HepG2 (cell line): ENCODE results near the gene CYP4F12. TPM values are rescaled to one million over a fixed set of nuclear protein-coding genes. Genes with fewer than 3 reads are reported as not detected.

Experiments used
- ATF1 ChIP-seq: IDR thresholded peaks from 2 replicates; pipeline ENCODE4 v1.6.1; 2016; ENCODE audit warnings: mild to moderate bottlenecking, control low read depth
- ATF7 ChIP-seq, 2 experiments: fragments of 450-650 bp in 1 of 2; sonication (generic) in 1 of 2; formaldehyde crosslinking in 1 of 2; IDR thresholded peaks; 2 replicates each; pipeline versions ENCODE4 v1.4.0 to v1.6.1; 2016 to 2020; ENCODE audit warnings: antibody characterized with exemption in 1 of 2, mild to moderate bottlenecking in 1 of 2, missing genetic modification reagents in 1 of 2
- ELF1 ChIP-seq: sonication (generic); formaldehyde crosslinking; IDR thresholded peaks from 2 replicates; pipeline ENCODE4 v1.4.0; 2020; ENCODE audit warnings: missing genetic modification reagents
- KLF13 ChIP-seq: sonication (generic); formaldehyde crosslinking; IDR thresholded peaks from 2 replicates; pipeline ENCODE4 v1.4.0; 2020; ENCODE audit warnings: mild to moderate bottlenecking, missing genetic modification reagents
- MAF1 ChIP-seq: sonication (generic); formaldehyde crosslinking; IDR thresholded peaks from 2 replicates; pipeline ENCODE4 v1.5.0; 2020; ENCODE audit warnings: missing genetic modification reagents, borderline replicate concordance
- MTF1 ChIP-seq: sonication (generic); formaldehyde crosslinking; IDR thresholded peaks from 2 replicates; pipeline ENCODE4 v1.5.0; 2020; ENCODE audit warnings: missing genetic modification reagents
- MXI1 ChIP-seq: IDR thresholded peaks from 3 replicates; pipeline ENCODE4 v1.6.1; 2012; ENCODE audit warnings: low read depth, low read length, inconsistent platforms, borderline replicate concordance
- NFKB2 ChIP-seq: sonication (generic); formaldehyde crosslinking; IDR thresholded peaks from 2 replicates; pipeline ENCODE4 v1.4.0; 2020; ENCODE audit warnings: missing genetic modification reagents, borderline replicate concordance
- NFYB ChIP-seq: sonication (generic); formaldehyde crosslinking; IDR thresholded peaks from 2 replicates; pipeline ENCODE4 v1.4.0; 2020; ENCODE audit warnings: missing genetic modification reagents
- NFYC ChIP-seq: IDR thresholded peaks from 2 replicates; pipeline ENCODE4 v1.6.1; 2016; ENCODE audit warnings: missing genetic modification reagents, missing compliant biosample characterization
- PITX1 ChIP-seq: sonication (generic); formaldehyde crosslinking; IDR thresholded peaks from 2 replicates; pipeline ENCODE4 v1.5.1; 2020; ENCODE audit warnings: mild to moderate bottlenecking, missing genetic modification reagents
- POLR2AphosphoS5 ChIP-seq: IDR thresholded peaks from 2 replicates; pipeline ENCODE4 v1.6.1; 2012; ENCODE audit warnings: low read depth, low read length
- RFX1 ChIP-seq: fragments of 450-650 bp; IDR thresholded peaks from 2 replicates; pipeline ENCODE4 v1.6.1; 2017
- SNAPC2 ChIP-seq: sonication (generic); formaldehyde crosslinking; IDR thresholded peaks from 2 replicates; pipeline ENCODE4 v1.8.1; 2022; ENCODE audit warnings: mild to moderate bottlenecking, missing genetic modification reagents
- TOPORS ChIP-seq: sonication (generic); formaldehyde crosslinking; IDR thresholded peaks from 2 replicates; pipeline ENCODE4 v1.8.0; 2023; ENCODE audit warnings: mild to moderate bottlenecking, missing genetic modification reagents
- ZBTB44 ChIP-seq: sonication (generic); formaldehyde crosslinking; IDR thresholded peaks from 2 replicates; pipeline ENCODE4 v1.4.0; 2020; ENCODE audit warnings: missing genetic modification reagents
- ZFX ChIP-seq: sonication (generic); formaldehyde crosslinking; IDR thresholded peaks from 2 replicates; pipeline ENCODE4 v1.4.0; 2020; ENCODE audit warnings: mild to moderate bottlenecking, low read depth, missing genetic modification reagents, moderate library complexity
- ZNF24 ChIP-seq: fragments of 450-650 bp; IDR thresholded peaks from 2 replicates; pipeline ENCODE4 v1.6.1; 2017; ENCODE audit warnings: antibody characterized with exemption, mild to moderate bottlenecking
- ZNF503 ChIP-seq: sonication (generic); formaldehyde crosslinking; IDR thresholded peaks from 2 replicates; pipeline ENCODE4 v1.4.0; 2020; ENCODE audit warnings: missing genetic modification reagents
- ZNF558 ChIP-seq: sonication (generic); formaldehyde crosslinking; IDR thresholded peaks from 2 replicates; pipeline ENCODE4 v1.9.0; 2022; ENCODE audit warnings: mild to moderate bottlenecking, missing genetic modification reagents, borderline replicate concordance
- ZNF629 ChIP-seq: sonication (generic); formaldehyde crosslinking; conservative IDR thresholded peaks from 2 replicates; pipeline ENCODE4 v1.5.0; 2020; ENCODE audit warnings: missing genetic modification reagents
- ZNF687 ChIP-seq: sonication (generic); formaldehyde crosslinking; IDR thresholded peaks from 2 replicates; pipeline ENCODE4 v1.5.1; 2020; ENCODE audit warnings: mild to moderate bottlenecking, missing genetic modification reagents, moderate library complexity
- polyA plus RNA-seq, 8 experiments: library from polyadenylated mRNA; depleted of rRNA in 3 of 8; stranded (reverse) in 7 of 8; unstranded in 1 of 8; fragments of >200 nt; fragmentation: Illumina TruSeq in 4 of 8; extraction: Trizol in 4 of 8; gene quantifications; 2 replicates each; pipeline versions ENCODE4 v1.2.1 to v1.2.3, GENCODE V29; 2011 to 2016; ENCODE audit warnings: low read depth in 4 of 8, missing spikeins in 1 of 8, mixed read lengths in 1 of 8; ENCODE audit not compliant: insufficient read depth in 1 of 8
- total RNA-seq, 5 experiments: library from RNA; depleted of rRNA; stranded (reverse); fragments of >200 nt; fragmentation: Illumina TruSeq; extraction: Trizol; gene quantifications; 2 replicates each; pipeline ENCODE4 v1.2.3, GENCODE V29; 2016; ENCODE audit warnings: low read depth in 1 of 5

The CYP4F12 gene
- total and polyA plus RNA-seq, 2 of the 13 experiments (the other 11 are each of a cell fraction or from before 2014, with no cell fraction given): 29.9 to 30.8 TPM

GRCh38 chr19:15672580-15673175, at the start of gene CYP4F12 (continued):
- peak; percentile 63; the same call in 1 of the 2 replicates for TF ChIP-seq ZNF687 (CRISPR knock-in tag)
- TF ChIP-seq ATF7 (IDR thresholded peaks at IDR 0.05): no peak
- TF ChIP-seq ATF7 (CRISPR knock-in tag; IDR thresholded peaks at IDR 0.05): no peak
- no peak for TF ChIP-seq ZBTB44 (CRISPR knock-in tag)
- 0 out of 2 replicates have a peak, but pooled peaks have one; percentile 13 for TF ChIP-seq ZNF503 (CRISPR knock-in tag)
- 0 out of 2 replicates have a peak, but pooled peaks have one; percentile 40 for TF ChIP-seq TOPORS (CRISPR knock-in tag)
- 0 out of 2 replicates have a peak, but pooled peaks have one; percentile 44 for TF ChIP-seq NFKB2 (CRISPR knock-in tag)
- 0 out of 2 replicates have a peak, but pooled peaks have one; percentile 4 for TF ChIP-seq ELF1 (CRISPR knock-in tag)
- no peak for TF ChIP-seq ZNF558
- peak; percentile 81 for TF ChIP-seq POLR2AphosphoS5
- TF ChIP-seq ZFX (CRISPR knock-in tag): peak; percentile 72; the same call in 1 of the 2 replicates
- no peak for TF ChIP-seq PITX1 (CRISPR knock-in tag)
- no peak for TF ChIP-seq RFX1
- TF ChIP-seq MXI1: no peak
- no peak for TF ChIP-seq MTF1 (CRISPR knock-in tag)
- no peak for TF ChIP-seq KLF13 (CRISPR knock-in tag)
- peak; percentile 64 for TF ChIP-seq NFYC (CRISPR knock-in tag)
- TF ChIP-seq ATF1 (CRISPR knock-in tag): no peak
- TF ChIP-seq SNAPC2 (CRISPR knock-in tag): no peak
- no peak for TF ChIP-seq ZNF24
- TF ChIP-seq ZNF629 (CRISPR knock-in tag): peak; percentile 4; the same call in 1 of the 2 replicates
- TF ChIP-seq MAF1: no peak
- peak; percentile 80 for TF ChIP-seq NFYB
